CD1c-positive myeloid dendritic cell (primary cell): ENCODE measurements around the gene CLTA.

Source experiments
- DNase-seq: peaks from one replicate; pipeline ENCODE4 v3.0.0-alpha.2; 2016; ENCODE audit errors: extremely low spot score

The CLTA gene, protein sequence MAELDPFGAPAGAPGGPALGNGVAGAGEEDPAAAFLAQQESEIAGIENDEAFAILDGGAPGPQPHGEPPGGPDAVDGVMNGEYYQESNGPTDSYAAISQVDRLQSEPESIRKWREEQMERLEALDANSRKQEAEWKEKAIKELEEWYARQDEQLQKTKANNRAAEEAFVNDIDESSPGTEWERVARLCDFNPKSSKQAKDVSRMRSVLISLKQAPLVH

DNA sequence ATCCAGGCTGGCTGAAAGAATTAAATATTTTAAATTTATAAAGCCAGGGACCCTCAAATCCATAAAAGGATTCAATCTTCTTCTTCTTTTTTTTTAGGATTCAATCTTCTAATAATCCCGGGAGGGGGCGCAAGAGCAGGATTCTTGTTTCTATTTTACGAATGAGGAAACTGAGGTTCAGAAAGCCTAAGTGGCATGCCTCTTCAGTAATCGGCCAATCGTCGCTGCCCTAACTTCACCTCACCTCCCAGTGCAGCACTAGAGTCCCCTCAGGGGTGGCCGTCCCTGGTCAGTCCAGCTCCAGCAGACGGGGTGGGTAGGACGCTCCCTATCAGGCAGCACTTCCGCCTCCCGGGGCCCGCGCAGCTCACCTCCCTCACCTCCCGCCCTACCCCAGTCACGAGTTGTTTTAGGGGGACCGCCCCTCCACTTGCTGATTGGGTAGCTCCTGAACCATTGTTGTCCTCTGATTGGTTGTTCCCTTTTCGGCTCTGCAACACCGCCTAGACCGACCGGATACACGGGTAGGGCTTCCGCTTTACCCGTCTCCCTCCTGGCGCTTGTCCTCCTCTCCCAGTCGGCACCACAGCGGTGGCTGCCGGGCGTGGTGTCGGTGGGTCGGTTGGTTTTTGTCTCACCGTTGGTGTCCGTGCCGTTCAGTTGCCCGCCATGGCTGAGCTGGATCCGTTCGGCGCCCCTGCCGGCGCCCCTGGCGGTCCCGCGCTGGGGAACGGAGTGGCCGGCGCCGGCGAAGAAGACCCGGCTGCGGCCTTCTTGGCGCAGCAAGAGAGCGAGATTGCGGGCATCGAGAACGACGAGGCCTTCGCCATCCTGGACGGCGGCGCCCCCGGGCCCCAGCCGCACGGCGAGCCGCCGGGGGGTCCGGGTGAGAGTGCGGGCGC lies at the start of gene CLTA:
TSS of gene CLTA (plus strand) at position 534 of the 902 bp plus-strand sequence. CDS start at position 670, 136 bp downstream.
- peak; percentile 98 for DNase-seq

DNA sequence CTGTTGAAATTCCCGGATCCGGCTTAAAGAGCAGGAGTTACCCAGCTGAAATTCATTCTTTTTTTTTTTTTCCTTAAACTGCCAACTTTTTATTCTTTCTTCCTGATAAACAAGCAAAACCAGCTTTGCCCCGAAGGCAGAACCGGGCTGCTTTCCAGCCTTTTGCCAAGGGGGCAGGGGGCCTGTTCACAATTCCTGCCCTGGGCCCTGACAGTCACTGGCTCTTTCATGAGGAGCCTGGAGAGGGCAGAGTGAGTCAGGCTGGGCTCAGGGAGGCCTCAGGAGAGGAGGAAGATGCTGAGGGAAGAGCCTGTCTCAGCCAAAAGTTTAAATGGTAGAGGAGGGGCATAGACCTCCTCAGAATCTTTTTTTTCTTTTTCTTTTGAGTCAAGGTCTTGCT lies 49.4 kb upstream of the CLTA start:
- DNase-seq = no peak

DNA sequence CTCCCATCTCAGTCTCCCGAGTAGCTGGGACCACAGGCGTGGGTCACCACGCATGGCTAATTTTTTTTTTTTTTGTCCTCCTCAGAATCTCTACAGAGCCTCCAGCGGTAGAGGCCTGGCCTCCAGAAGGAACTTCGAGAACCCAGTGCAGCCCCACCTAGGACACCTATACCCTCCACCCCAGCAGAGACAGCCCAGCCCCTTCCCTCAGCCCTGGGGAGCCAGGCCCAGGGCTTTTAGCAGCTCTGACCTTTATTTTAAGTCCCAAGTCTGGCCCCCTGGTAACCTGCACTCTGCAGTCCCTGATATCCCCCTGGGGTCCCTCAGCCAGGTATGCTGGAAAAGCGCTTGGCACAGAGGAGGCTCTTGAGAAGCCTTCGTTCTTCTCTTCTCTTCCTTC lies 49.0 kb upstream of the CLTA start:
- DNase-seq = no peak

DNA sequence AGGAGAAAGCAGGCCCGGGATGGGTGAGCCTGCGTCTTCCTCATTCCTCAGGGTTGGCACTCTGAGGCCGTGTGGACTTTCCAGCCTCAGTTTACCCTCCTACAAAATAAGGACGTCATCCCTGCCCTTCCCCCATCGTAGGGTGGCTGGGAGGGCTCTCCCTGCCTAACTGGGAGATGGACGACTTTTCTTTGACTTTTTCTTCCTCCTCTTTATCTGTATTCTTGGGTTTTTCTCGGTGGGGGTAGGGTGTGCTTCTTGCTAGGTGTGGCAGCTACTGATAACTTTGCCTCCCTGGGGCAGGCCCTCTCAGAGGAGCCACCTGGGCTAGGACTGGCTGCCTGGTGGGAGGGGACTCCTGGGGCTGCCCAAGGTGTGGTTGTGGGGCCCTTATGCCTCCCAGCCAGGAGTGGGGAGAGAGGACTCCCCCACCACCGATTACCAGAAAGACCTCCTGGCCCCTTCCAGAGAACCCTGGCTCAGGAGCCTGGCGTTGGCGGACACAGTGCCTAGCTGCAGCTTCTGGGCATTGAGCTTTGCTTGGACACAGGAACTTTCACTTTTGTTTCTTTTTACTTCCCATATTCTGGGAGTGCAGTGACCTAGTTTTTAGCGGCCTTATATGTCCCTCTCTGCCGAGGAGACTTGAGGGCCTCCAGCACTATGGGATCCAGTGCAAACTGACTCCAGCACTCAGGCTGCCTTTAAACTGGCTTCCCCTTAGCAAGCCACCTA lies 48.0 kb upstream of the CLTA start:
- DNase-seq = peak; percentile 83

DNA sequence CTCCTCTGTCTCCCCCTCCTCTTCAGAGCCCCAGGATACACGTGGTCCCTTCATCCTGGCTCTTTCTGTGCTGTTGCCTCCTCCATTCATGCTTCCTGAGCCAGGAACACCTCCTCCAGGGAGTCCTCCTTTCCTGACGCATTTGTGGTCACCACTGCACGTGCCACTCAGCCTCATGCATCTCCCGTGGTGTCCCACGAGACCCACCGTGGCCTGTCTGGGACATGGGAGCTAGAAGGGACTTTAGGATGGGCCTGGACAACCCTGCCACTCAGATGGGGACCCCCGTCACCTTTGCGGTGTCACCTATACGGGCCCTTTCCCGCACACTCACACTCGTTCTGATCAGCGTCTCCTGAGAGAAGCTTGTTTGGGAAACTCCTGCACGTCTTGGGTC lies 47.5 kb upstream of the CLTA start:
- DNase-seq = no peak

DNA sequence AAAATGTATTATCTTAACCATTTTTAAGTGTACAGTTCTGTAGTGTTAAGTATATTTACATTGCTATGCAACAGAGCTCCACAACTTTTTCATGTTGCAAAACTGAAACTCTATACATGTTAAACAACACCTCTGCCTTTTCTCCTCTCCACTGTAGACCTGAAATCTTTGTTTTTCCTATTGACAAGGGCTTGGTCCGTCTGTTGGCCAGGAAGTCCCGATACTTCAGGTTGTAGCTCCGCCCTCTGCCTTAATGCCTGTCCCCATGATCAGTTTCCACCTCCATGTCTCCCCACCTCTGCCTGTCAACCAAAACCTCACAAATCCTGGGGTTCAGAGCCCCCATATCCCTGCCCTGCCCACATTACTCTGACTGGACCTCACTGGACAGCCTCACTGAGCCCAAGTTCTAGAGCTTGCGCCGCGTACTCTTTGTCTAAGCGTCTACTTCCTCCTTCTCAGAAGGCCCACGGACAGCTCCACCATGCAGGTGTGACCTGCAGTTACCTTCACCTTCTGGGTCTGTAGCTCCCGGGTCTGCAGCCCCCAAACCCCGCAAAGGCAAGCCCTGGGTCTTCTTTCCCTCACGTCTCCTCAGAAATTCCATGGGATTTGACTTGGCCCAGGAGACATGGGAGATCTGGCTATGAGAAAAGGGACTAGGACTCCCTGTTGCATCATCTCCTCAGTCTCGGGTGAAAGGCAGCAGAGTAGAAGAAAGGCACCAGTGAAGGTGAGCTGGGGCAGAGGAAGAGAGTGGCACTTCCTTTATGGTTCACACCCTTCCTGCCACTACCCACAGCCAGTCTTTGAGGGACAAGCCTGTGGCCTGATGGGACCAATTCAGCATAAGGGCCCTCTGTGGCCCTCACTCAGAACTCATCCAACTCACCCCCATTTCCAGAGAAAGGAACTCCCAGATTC lies 46.1 kb upstream of the CLTA start:
- no peak for DNase-seq

DNA sequence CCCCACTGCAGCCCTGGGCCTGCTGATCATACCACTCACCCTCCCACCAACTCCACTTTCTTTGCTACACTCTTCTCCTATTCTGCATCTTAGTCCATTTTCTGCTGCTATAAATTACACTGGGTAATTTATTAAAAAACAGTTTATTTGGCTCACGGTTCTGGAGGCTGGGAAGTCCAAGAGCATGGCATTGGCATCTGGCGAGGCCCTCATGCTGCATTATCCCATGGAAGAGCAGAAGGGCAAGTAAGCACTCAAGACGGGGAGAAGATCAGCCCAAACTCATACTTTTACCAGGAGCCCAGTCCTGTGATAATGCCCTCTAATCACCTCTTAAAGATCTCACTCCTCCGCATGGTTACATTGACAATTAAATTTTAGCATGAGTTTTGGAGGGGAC lies 44.8 kb upstream of the CLTA start:
- DNase-seq = no peak

DNA sequence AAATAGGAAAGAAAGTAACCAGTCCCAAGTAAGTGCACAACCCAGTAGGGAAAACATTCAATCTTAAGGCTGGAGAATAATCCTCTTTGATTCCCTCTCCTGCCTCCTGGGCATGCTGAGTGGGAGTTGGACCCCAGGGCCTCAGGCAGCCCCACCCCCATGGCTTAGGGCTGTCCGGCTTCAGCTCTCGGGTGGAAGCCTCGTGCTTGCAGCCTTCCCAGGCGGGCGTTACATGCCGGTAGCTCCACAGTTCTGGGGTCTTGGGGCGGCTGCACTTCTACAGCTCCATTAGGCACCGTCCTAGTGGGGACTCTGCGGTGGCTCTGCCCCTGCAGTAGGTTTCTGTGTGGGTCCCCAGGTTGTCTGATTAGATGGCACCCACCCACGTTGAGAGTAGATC lies 44.1 kb upstream of the CLTA start:
- no peak for DNase-seq

DNA sequence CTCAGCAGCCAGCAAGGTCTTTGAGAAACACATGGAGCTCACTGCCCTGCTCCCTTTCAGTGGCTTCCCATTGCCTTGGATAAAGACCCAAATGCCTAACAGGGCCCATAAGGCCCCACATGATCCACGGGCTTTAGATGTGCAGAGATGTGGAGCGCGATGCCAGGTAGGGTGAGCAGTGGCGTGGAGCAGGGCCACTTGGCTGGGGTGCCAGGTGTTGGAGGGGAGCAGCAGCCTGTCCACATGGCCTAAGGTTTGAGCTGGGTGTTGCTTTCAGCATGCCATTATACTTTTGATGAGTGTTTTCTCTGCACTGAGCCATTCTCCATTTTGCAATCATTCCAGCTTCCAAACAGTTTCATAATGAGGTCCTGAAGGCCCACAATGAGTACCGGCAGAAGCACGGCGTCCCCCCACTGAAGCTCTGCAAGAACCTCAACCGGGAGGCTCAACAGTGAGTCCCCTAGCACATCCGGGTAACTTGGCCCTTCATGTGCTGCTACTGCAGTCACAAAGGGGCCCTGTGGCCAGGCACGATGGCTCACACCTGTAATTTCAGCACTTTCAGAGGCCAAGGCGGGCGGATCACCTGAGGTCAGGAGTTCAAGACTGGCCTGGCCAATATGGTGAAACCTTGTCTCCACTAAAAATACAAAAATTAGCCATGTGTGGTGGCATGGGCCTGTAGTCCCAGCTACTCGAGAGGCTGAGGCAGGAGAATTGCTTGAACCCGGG lies 43.1 kb upstream of the CLTA start:
- DNase-seq = no peak

DNA sequence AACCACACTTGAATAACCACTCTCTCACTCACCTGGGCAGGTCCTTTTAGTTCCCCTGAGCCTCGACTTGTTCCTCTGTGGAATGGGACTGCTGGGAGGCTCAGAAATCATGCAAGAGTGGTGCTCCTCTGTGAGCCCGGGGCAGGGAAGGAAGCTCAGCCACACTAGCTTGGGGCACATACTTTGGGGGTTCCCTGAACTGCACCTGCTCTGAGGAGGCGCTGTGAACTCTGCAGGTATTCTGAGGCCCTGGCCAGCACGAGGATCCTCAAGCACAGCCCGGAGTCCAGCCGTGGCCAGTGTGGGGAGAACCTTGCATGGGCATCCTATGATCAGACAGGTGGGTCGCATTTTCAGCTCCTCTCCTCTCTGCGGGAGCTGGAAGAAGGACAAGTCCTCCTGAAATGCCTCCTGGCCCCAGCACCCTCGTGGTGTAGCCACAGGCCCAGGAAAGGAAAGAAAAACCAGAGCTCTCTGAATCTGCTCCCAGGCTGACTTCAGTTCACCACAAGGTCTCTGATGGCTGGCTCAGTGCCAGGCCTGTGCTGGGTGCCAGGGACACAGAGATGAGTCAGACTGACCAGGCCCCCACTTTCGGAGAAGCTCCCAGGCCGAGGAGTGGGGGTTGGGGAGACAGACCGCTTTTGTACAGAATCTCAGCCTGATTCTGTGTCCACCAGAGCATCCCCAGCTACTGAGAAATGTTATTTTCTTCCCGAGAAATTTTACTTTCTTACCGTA lies 42.2 kb upstream of the CLTA start:
- peak; percentile 88 for DNase-seq

DNA sequence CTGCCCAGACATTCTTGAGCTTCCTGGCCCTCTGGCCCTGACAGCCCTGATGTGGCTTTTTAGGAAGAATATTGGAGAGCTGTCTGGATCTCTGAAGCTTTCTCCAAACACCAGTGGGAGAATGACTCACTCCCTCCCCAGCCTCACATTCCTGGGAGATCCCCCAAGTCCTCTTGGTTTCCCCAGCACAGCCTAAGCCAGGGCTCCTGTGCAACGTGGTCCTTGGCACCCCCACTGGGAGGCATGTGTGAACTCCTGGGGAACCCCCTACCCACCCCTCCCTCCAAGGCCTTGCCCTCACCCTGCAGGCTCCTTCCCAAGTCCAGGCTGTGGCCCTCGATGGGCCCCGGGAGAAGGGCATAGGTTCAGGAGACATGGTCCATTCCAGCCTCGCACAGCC lies 41.5 kb upstream of the CLTA start:
- no peak for DNase-seq

DNA sequence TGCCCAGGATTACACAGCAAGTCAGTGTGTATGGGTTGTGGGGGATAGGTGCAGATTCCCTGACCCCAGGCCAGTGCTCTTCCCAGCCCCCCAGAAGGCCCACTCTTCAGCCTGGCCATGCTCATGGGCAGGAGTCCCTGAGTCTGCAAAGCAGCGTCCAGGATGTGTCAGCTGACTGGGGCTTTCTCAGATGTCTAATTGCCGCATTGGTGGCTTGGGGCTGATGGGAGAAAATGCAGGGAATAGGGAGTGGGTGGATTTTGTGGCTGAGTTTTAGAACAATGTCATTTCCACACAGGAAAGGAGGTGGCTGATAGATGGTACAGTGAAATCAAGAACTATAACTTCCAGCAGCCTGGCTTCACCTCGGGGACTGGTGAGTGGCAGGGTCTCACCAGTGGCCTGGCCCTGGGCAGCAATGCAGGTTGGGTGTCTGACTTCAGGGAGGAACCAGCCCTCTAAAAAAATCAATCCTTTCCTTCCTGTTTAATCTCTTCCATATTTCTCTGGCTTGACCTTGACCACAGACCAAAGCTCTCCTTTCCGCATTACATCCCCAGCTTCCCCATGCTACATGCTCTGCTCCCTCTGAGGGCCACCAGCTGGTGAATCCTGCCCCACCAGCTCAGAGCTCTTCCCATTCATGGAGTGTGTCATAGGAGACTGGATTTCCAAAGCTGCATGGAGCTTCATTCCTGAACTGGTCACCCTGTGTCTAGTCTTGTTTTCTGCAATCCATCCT lies 40.0 kb upstream of the CLTA start:
- DNase-seq = peak; percentile 71

DNA sequence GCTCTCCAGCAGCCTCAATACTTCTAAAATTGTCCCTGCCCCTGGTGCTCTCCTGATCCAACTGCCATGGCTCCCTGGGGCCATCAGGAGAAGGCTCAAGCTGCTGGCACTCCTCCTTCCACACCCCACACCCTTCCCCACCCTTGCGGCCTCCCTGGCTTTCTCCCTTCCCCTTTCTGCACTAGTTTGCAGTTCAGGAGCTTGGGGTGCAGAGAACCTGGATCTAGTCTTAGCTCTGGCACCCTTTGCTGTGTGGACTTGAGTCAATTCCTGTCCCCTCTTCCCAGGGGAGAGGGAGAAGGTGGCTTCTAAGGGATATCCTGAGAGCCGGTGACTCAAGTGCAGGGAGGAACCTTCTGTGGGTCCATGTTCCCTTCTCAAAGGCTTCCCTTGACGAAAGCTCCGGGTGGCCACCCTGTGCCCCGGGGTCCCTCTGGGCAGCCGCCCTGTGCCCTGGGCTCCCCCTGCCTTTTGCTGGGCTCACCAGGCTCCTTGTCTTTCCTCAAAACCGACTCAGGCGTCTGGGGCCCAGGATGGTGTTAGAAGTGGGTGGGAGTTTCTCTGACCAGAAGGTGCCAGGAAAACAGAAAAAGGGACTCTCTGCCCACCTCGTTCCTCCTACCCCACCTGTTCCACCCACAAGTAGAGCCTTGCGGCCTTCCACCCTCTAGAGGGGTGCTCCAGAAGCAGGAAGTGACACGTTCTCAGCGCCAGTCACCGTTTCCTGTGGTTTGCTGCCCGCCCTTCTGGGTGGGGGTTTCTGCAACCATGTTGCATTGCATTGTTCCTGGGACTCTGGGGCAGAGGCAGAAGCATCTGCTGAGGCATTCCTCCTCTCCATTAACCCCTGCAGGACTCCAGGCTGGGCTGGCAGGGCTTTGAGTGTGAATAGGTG lies 39.2 kb upstream of the CLTA start:
- peak; percentile 94 for DNase-seq

DNA sequence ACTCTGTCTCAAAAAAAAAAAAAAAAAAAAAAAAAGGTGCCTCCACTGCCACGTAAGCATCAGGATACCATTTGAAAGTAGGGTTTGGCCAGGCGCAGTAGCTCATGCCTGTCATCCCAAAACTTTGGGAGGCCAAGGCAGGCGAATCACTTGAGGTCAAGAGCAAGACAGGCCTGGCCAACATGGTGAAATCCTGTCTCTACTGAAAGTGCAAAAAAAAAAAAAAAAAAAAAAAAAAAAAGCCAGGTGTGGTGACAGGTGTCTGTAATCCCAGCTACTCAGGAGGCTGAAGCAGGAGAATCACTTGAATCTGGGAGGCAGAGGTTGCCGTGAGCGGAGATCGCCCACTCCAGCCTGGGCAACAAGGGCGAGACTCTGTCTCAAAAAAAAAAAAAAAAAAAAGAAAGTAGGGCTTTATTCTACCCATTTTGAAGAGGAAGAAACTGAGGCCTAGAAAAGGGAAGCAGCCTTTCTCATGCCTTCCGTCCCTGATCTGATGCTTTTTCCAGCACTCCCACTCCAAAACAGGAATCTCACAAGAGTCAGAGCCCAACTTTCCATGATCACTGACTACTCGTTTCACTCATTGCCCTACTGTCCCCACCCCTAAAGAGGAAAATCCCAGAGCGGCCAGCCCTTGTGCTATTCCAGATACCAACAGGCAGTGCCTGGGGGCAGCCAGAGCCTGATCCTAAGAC lies 37.8 kb upstream of the CLTA start:
- DNase-seq = peak; percentile 71

DNA sequence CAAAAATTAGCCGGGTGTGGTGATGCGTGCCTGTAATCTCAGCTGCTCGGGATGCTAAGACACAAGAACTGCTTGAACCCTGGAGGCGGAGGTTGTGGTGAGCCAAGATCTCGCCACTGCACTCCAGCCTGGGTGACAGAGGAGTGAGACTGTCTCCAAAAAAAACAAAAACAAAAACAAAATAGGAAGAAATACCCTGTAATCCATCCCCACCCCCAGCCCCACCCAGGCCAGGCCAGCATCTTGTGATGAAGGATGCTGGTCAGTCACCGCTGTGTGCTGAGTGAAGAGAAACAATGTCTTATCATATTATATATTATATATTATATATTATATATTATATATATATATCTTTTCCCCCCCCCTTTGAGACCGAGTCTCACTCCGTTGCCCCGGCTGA lies 37.0 kb upstream of the CLTA start:
- DNase-seq = peak; percentile 68

DNA sequence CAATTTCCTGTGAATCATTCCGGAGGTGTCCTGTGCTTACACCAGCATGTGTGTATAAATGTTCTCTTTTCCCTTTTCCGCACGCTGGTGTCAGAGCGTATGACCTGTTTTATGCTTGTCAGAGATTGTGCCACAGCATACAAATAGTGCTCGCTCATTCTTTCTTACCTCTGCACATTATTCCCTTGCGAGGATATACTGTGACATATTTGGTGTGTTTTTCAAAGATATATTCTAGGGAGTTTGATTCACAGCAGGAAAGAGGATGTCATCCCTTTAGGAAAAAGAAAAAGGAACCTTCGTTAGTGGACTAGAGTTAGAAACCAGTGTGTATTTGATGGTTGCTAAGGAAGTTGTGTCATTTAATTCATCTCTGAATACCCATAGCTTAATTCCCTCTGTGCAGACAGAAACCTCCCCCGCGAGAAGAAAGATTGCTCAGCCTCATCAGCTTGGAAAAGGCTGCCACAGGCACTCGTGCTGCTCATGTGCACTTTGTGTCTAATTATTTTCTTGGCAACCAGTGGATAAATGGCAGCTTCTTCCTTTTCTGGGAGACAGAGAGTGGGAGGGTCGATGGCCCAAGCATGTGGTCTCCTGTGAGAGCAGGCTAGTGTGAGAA lies 36.3 kb upstream of the CLTA start:
- DNase-seq = peak; percentile 97

DNA sequence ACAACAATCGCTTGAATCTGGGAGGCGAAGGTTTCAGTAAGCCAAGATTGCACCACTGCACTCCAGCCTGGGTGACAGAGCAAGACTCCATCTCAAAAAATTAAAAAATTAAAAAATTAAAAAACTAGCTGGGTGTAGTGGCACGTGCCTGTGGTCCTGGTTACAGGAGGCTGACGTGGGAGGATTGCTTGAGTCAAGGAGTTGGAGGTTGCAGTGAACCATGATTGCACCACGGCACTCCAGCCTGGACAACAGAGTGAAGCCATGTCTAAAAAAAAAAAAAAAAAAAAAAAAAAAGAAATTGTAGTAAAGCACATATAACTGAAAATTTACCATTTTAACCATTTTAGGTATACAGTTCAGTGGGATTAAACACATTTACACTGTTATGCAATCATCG lies 34.6 kb upstream of the CLTA start:
- DNase-seq = no peak
